Embryonic facial prominence (tissue), 1 donor: ENCODE measurements around the gene TYW1B.
"Not testable (repeated sequence)": the region's sequence is repeated elsewhere in the genome, so short reads cannot be mapped to it uniquely, and the experiment has no call there.

Experiments
- DNase-seq: peaks from one replicate; pipeline ENCODE4 v3.0.0-alpha.2; 2016; ENCODE audit errors: extremely low spot score

TYW1B gene

GRCh38 chr7:72816370-72817157 lies 11.4 kb downstream of the TYW1B start:
- DNase-seq = not testable (repeated sequence)

GRCh38 chr7:72810437-72810836 lies 17.6 kb downstream of the TYW1B start:
- not testable (repeated sequence) for DNase-seq

- DNase-seq = not testable (repeated sequence)
Measured at GRCh38 chr7:72808511-72808910, 19.5 kb downstream of the TYW1B start.

- DNase-seq = not testable (repeated sequence)
Measured at GRCh38 chr7:72806851-72807250, 21.1 kb downstream of the TYW1B start.

GRCh38 chr7:72805526-72806494 lies 22.2 kb downstream of the TYW1B start:
- DNase-seq = no peak

GRCh38 chr7:72803778-72804177 lies 24.2 kb downstream of the TYW1B start:
- not testable (repeated sequence) for DNase-seq

GRCh38 chr7:72801564-72801963 lies 26.4 kb downstream of the TYW1B start:
- DNase-seq = not testable (repeated sequence)

GRCh38 chr7:72795401-72795800 lies 32.6 kb downstream of the TYW1B start:
- DNase-seq = not testable (repeated sequence)

- DNase-seq = no peak
Measured at GRCh38 chr7:72793791-72794190, 34.2 kb downstream of the TYW1B start.

GRCh38 chr7:72790698-72791060 lies 37.3 kb downstream of the TYW1B start:
- not testable (repeated sequence) for DNase-seq

- not testable (repeated sequence) for DNase-seq
Measured at GRCh38 chr7:72790048-72790697, 37.8 kb downstream of the TYW1B start.

- no peak for DNase-seq
Measured at GRCh38 chr7:72785166-72785955, 42.6 kb downstream of the TYW1B start.

- not testable (repeated sequence) for DNase-seq
Measured at GRCh38 chr7:72783601-72784370, 44.2 kb downstream of the TYW1B start.

GRCh38 chr7:72781631-72782030 lies 46.4 kb downstream of the TYW1B start:
- DNase-seq = no peak

GRCh38 chr7:72781161-72781560 lies 46.8 kb downstream of the TYW1B start:
- no peak for DNase-seq

GRCh38 chr7:72780289-72780894 lies 47.6 kb downstream of the TYW1B start:
- not testable (repeated sequence) for DNase-seq

- not testable (repeated sequence) for DNase-seq
Measured at GRCh38 chr7:72777167-72777566, 50.8 kb downstream of the TYW1B start.

GRCh38 chr7:72772627-72773026 lies 55.4 kb downstream of the TYW1B start:
- DNase-seq = not testable (repeated sequence)

- DNase-seq = not testable (repeated sequence)
Measured at GRCh38 chr7:72766994-72767393, 61.0 kb downstream of the TYW1B start.

GRCh38 chr7:72760602-72761001 lies 67.4 kb downstream of the TYW1B start:
- no peak for DNase-seq
